Endothelial cell of umbilical vein (primary cell): Measurements from ENCODE around the gene ZNF664. TPM values are rescaled to one million over a fixed set of nuclear protein-coding genes. Genes with fewer than 3 reads are reported as not detected.
A peak's percentile ranks its signal among the peaks of the same experiment; 100 is the strongest.

Experiments
- BruUV-seq: library from RNA; stranded (reverse); fragments of 400-500 nt; replicated peaks from 2 replicates; lab custom pipeline; 2021; lab: Mats Ljungman, UMichigan
- CTCF ChIA-PET: fragments of 300-600, 350-600 bp; sonication (Branson Sonifier 250); formaldehyde crosslinking; loops from one replicate; lab custom pipeline; 2021; ENCODE audit warnings: antibody characterized with exemption, inconsistent platforms; lab: Charles Lee
- POLR2A ChIA-PET: fragments of 300-600, 350-600 bp; sonication (Branson Sonifier 250); formaldehyde crosslinking; loops from one replicate; lab custom pipeline; 2021; ENCODE audit warnings: antibody characterized with exemption, inconsistent platforms; lab: Charles Lee
- DNase-seq: peaks from one replicate; pipeline ENCODE4 v3.0.0-alpha.2; 2011; ENCODE audit warnings: low read depth, low spot score
- FAIRE-seq: peaks from 2 replicates; lab custom pipeline; 2011; peaks lifted over from hg19 to GRCh38; lab: Jason Lieb, UNC
- H2AFZ ChIP-seq: 2 replicates; pipeline ENCODE4 v1.6.0; 2012; ENCODE audit warnings: low read depth, low read length, control low read depth, inconsistent platforms
- H3K27ac ChIP-seq: 2 replicates; pipeline ENCODE4 v1.5.1; 2011; ENCODE audit warnings: low read depth, mild to moderate bottlenecking, control low read depth, low read length, moderate library complexity; ENCODE audit not compliant: insufficient read depth
- H3K27me3 ChIP-seq, 2 experiments: 2 replicates each; pipeline versions ENCODE4 v1.6.0 to v1.6.1; 2011; ENCODE audit warnings: low read length in 2 of 2, mixed read lengths in 1 of 2; ENCODE audit not compliant: control insufficient read depth in 2 of 2, insufficient read depth in 2 of 2
- H3K36me3 ChIP-seq, 2 experiments: 2 replicates in 1 of 2; 3 replicates in 1 of 2; pipeline ENCODE4 v1.5.1; 2011; ENCODE audit warnings: low read length in 2 of 2, mild to moderate bottlenecking in 1 of 2, moderate library complexity in 1 of 2; ENCODE audit not compliant: control insufficient read depth in 2 of 2, insufficient read depth in 2 of 2; ENCODE audit errors: extremely low read depth in 1 of 2
- H3K4me1 ChIP-seq: 3 replicates; pipeline ENCODE4 v1.5.1; 2011; ENCODE audit warnings: mild to moderate bottlenecking, low read length; ENCODE audit not compliant: control insufficient read depth, insufficient read depth; ENCODE audit errors: extremely low read depth
- H3K4me2 ChIP-seq: 2 replicates; pipeline ENCODE4 v1.6.1; 2011; ENCODE audit warnings: low read length, control low read depth, mixed read lengths; ENCODE audit not compliant: insufficient read depth
- H3K4me3 ChIP-seq, 3 experiments: fragments of 200-600 bp in 1 of 3; sonication (generic), shearing (Covaris generic) in 1 of 3; replicated peaks in 1 of 3; 2 replicates each; pipeline ENCODE4 v1.5.1; 2011 to 2016; ENCODE audit warnings: control low read depth in 3 of 3, low read length in 3 of 3, mild to moderate bottlenecking in 2 of 3, inconsistent platforms in 1 of 3, low read depth in 1 of 3, moderate library complexity in 1 of 3; ENCODE audit not compliant: insufficient read depth in 1 of 3
- H3K79me2 ChIP-seq: 2 replicates; pipeline ENCODE4 v1.6.0; 2012; ENCODE audit warnings: low read length, inconsistent platforms; ENCODE audit not compliant: control insufficient read depth, insufficient read depth
- H3K9ac ChIP-seq: replicated peaks from 2 replicates; pipeline ENCODE3; 2011; ENCODE audit warnings: low read length, control low read depth; ENCODE audit not compliant: insufficient read depth; ENCODE audit errors: extremely low read depth
- H3K9me1 ChIP-seq: replicated peaks from 3 replicates; pipeline ENCODE4 v1.6.0; 2011; ENCODE audit warnings: mild to moderate bottlenecking, low read length; ENCODE audit not compliant: control insufficient read depth, insufficient read depth; ENCODE audit errors: extremely low read depth
- H3K9me3 ChIP-seq: replicated peaks from 2 replicates; pipeline ENCODE4 v1.5.1; 2012; ENCODE audit warnings: low read length, inconsistent platforms; ENCODE audit not compliant: control insufficient read depth, insufficient read depth
- H4K20me1 ChIP-seq: replicated peaks from 2 replicates; pipeline ENCODE3; 2011; ENCODE audit warnings: mild to moderate bottlenecking, low read length; ENCODE audit not compliant: control insufficient read depth, insufficient read depth; ENCODE audit errors: extremely low read depth
- CTCF ChIP-seq, 2 donors: IDR thresholded peaks; 1 replicate in 1 of 2; 2 replicates in 1 of 2; pipeline ENCODE4 v1.5.1; 2011; ENCODE audit warnings: low read length in 2 of 2, mild to moderate bottlenecking in 2 of 2, moderate library complexity in 2 of 2, control low read depth in 1 of 2, inconsistent platforms in 1 of 2, low read depth in 1 of 2; ENCODE audit not compliant: insufficient read depth in 1 of 2; ENCODE audit errors: extremely low read depth in 1 of 2
- EZH2 ChIP-seq: IDR thresholded peaks from 2 replicates; pipeline ENCODE4 v1.6.1; 2012; ENCODE audit warnings: borderline replicate concordance, low read depth, mild to moderate bottlenecking, moderate library complexity, low read length, inconsistent platforms; ENCODE audit not compliant: severe bottlenecking
- FOS ChIP-seq: IDR thresholded peaks from 2 replicates; pipeline ENCODE4 v1.6.1; 2011; ENCODE audit warnings: mild to moderate bottlenecking, low read length, moderate library complexity, borderline replicate concordance; ENCODE audit not compliant: insufficient read depth
- GATA2 ChIP-seq: IDR thresholded peaks from 2 replicates; pipeline ENCODE4 v1.7.0; 2011; ENCODE audit warnings: low read depth, mild to moderate bottlenecking, moderate library complexity, mixed read lengths, low read length; ENCODE audit not compliant: insufficient read length, insufficient read depth
- JUN ChIP-seq: IDR thresholded peaks from 2 replicates; pipeline ENCODE4 v1.6.1; 2011; ENCODE audit warnings: borderline replicate concordance, low read depth; ENCODE audit not compliant: insufficient read length, insufficient read depth
- MYC ChIP-seq: IDR thresholded peaks from one replicate; pipeline ENCODE4 v1.6.1; 2011; ENCODE audit warnings: mild to moderate bottlenecking, low read depth, low read length
- POLR2A ChIP-seq: IDR thresholded peaks from 2 replicates; pipeline ENCODE4 v1.6.1; 2012; ENCODE audit warnings: low read depth, mild to moderate bottlenecking, control low read depth, low read length
- POLR2AphosphoS5 ChIP-seq: IDR thresholded peaks from 2 replicates; pipeline ENCODE4 v1.6.1; 2012; ENCODE audit warnings: low read depth, mild to moderate bottlenecking, control low read depth, low read length, moderate library complexity; ENCODE audit not compliant: insufficient read depth
- dilution Hi-C: fragments of 300-500 bp; cut with MboI; formaldehyde crosslinking; loops from one replicate; pipeline ENCODE4 v1.15.0; 2019; ENCODE audit warnings: low sequenced_read_pairs; ENCODE audit not compliant: extremely low pct_ligation_motif_present
- intact Hi-C: fragments of 100-400 bp; cut with micrococcal nuclease; formaldehyde crosslinking; loops from one replicate; pipeline ENCODE4 v1.10.0; 2022
- polyA plus RNA-seq, 4 experiments: library from polyadenylated mRNA; depleted of rRNA in 3 of 4; stranded (reverse) in 3 of 4; unstranded in 1 of 4; fragments of >200 nt; gene quantifications; 2 replicates each; pipeline versions ENCODE4 v1.2.1 to v1.2.3, GENCODE V29; 2011 to 2012; ENCODE audit warnings: missing spikeins in 1 of 4
- total RNA-seq: library from RNA; stranded (reverse); gene quantifications from 2 replicates; pipeline ENCODE4 v1.2.3, GENCODE V29; 2021
- TF ChIP-seq, protein P1 (sequence below): IDR thresholded peaks from 2 replicates; pipeline ENCODE4 v1.6.1; 2011; ENCODE audit not compliant: insufficient read depth, insufficient read length

The ZNF664 gene
- total and polyA plus RNA-seq, 2 donors (not counting 3 experiments of a cell fraction or from before 2014, with no cell fraction given): 29.8 to 71.3 TPM

DNA sequence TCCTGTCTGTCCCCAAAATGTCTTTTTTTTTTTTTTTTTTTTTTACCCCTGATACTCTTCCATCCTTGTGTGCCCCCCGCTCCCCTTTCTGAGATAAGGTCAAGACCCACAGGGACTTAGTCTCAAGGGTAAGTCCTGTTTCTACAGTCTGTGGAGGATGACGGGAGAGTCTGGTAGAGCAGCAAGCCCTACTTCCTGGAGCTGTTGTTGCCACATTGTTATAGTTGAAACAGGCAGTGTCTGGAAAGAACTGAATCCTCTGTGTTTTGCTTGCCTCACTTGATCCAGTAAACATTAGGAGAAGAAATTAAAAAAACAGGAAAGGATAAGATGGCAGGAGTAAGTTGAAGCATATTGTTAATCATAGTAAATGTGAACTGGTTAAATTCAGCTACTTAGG, 45.5 kb downstream of the ZNF664 start:
- H3K79me2 ChIP-seq: no peaks in the 10 kb centered on the region
- H4K20me1 ChIP-seq: no peaks in the 10 kb centered on the region
- ChIA-PET POLR2A (no interaction called here), CTCF (interaction anchor here (0.6 to 1.7 kb wide), 2 partner anchors 14 to 1164 kb away, joined by 4 to 7 read pairs; no protein-coding TSS in a partner anchor)
- DNase-seq (peak; percentile 31), FAIRE-seq (no peak)
- no peak overlapping the region for H2AFZ ChIP-seq
- H3K9me1 ChIP-seq: no peaks in the 10 kb centered on the region
- TF ChIP-seq CTCF (IDR thresholded peaks at IDR 0.05; ENCODE audit: extremely low read depth in 1 of 2, insufficient read depth in 1 of 2, low read depth in 1 of 2, low read length in 2 of 2): no peak
- no peak for TF ChIP-seq MYC
- TF ChIP-seq, protein P1, sequence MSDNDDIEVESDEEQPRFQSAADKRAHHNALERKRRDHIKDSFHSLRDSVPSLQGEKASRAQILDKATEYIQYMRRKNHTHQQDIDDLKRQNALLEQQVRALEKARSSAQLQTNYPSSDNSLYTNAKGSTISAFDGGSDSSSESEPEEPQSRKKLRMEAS: no peak
- no peak for TF ChIP-seq FOS
- no peak for TF ChIP-seq JUN
- no peak for TF ChIP-seq POLR2AphosphoS5
- TF ChIP-seq POLR2A: no peak
- no peak for TF ChIP-seq EZH2
- TF ChIP-seq GATA2: no peak
- H3K4me1 ChIP-seq: no peaks in the 10 kb centered on the region
- no peak overlapping the region for H3K4me3 ChIP-seq
- H3K36me3 ChIP-seq: peaks cover 0 to 3% of the 10 kb centered on the region in 2 experiments
- intact Hi-C loops (no loop called here), dilution Hi-C loops (no loop called here)
- H3K9ac ChIP-seq: no peak overlapping the region
- no peaks in the 10 kb centered on the region for H3K9me3 ChIP-seq
- H3K27me3 ChIP-seq: no peaks in the 10 kb centered on the region
- no peak overlapping the region for H3K4me2 ChIP-seq
- H3K27ac ChIP-seq: no peak overlapping the region
- no TSS peak for BruUV-seq
